Measurements from ENCODE around the gene ADGRG3. TPM values are rescaled to one million over a fixed set of nuclear protein-coding genes. Genes with fewer than 3 reads are reported as not detected.

The ADGRG3 gene
- total RNA-seq, 1 experiment from 2014 or later: not detected

GRCh38 chr16:57725976-57726375 lies 57.9 kb downstream of the ADGRG3 start:
- ATAC-seq (no peak), DNase-seq (ENCODE audit: low read depth, low spot score) (no peak)
- Histone ChIP-seq H3K79me2 (ENCODE audit: insufficient read depth, low read length) (no peaks in the 10 kb centered on the region), H2AFZ (ENCODE audit: low read depth, low read length, poor library complexity, severe bottlenecking) (no peak overlapping the region), H3K27me3 (ENCODE audit: insufficient read depth, low read length) (no peaks in the 10 kb centered on the region), H4K20me1 (ENCODE audit: insufficient read depth) (no peaks in the 10 kb centered on the region), H3K36me3 (ENCODE audit: control insufficient read depth in 1 of 2, insufficient read depth in 2 of 2, low read length in 2 of 2) (no peaks in the 10 kb centered on the region), H3K27ac (ENCODE audit: low read depth, low read length) (no peak overlapping the region), H3K9me2 (ENCODE audit: insufficient read depth) (no peaks in the 10 kb centered on the region), H3K9ac (ENCODE audit: low read length) (no peak overlapping the region), H3K4me1 (ENCODE audit: control insufficient read depth in 1 of 2, insufficient read depth in 2 of 2, low read length in 2 of 2) (no peaks in the 10 kb centered on the region), H3K4me3 (replicated peaks in 1 of 2; ENCODE audit: low read depth in 1 of 2, low read length in 2 of 2) (no peak overlapping the region), H3K4me2 (ENCODE audit: low read length) (no peak overlapping the region), H3K9me3 (ENCODE audit: control insufficient read depth in 1 of 2, insufficient read depth in 1 of 2, low read depth in 1 of 2, low read length in 2 of 2) (no peaks in the 10 kb centered on the region)
- CTCF ChIA-PET: no interaction called here
- intact Hi-C loops (cut with micrococcal nuclease): loop anchor here (10.0 kb wide), 1 partner anchor 279 kb away; the partner anchor contains the start of genes USB1 and ZNF319
- RAD21 ChIA-PET (ENCODE audit: low non-redundant PET in 1 of 2, low total read pairs in 2 of 2, uncharacterized antibody in 2 of 2, unreplicated experiment in 2 of 2): no interaction called here
- no TSS peak for BruUV-seq (replicated peaks)
- POLR2A ChIA-PET: interaction anchor here (1.0 kb wide), 1 partner anchor 9 kb away, joined by 3 read pairs; the partner anchor contains the start of gene KATNB1
- no peak for TF ChIP-seq SIN3A (IDR thresholded peaks at IDR 0.05; ENCODE audit: low read depth)
- no peak for TF ChIP-seq CBX3 (IDR thresholded peaks at IDR 0.05; ENCODE audit: low read depth)

GRCh38 chr16:57726433-57726947 lies 58.4 kb downstream of the ADGRG3 start:
- H2AFZ ChIP-seq (ENCODE audit: low read depth, low read length, poor library complexity, severe bottlenecking): no peak overlapping the region
- intact Hi-C loops (cut with micrococcal nuclease): loop anchor here (10.0 kb wide), 1 partner anchor 278 kb away; the partner anchor contains the start of genes USB1 and ZNF319
- no peaks in the 10 kb centered on the region for H3K4me1 ChIP-seq (ENCODE audit: control insufficient read depth in 1 of 2, insufficient read depth in 2 of 2, low read length in 2 of 2)
- H3K9me3 ChIP-seq (ENCODE audit: control insufficient read depth in 1 of 2, insufficient read depth in 1 of 2, low read depth in 1 of 2, low read length in 2 of 2): no peaks in the 10 kb centered on the region
- H3K9ac ChIP-seq (ENCODE audit: low read length): no peak overlapping the region
- ATAC-seq (no peak), DNase-seq (ENCODE audit: low read depth, low spot score) (no peak)
- no peaks in the 10 kb centered on the region for H3K79me2 ChIP-seq (ENCODE audit: insufficient read depth, low read length)
- no TSS peak for BruUV-seq (replicated peaks)
- H3K27me3 ChIP-seq (ENCODE audit: insufficient read depth, low read length): no peaks in the 10 kb centered on the region
- H3K36me3 ChIP-seq (ENCODE audit: control insufficient read depth in 1 of 2, insufficient read depth in 2 of 2, low read length in 2 of 2): no peaks in the 10 kb centered on the region
- no peaks in the 10 kb centered on the region for H4K20me1 ChIP-seq (ENCODE audit: insufficient read depth)
- no peak overlapping the region for H3K27ac ChIP-seq (ENCODE audit: low read depth, low read length)
- POLR2A ChIA-PET: no interaction called here
- H3K4me3 ChIP-seq (replicated peaks in 1 of 2; ENCODE audit: low read depth in 1 of 2, low read length in 2 of 2): no peak overlapping the region
- H3K9me2 ChIP-seq (ENCODE audit: insufficient read depth): no peaks in the 10 kb centered on the region
- CTCF ChIA-PET: no interaction called here
- RAD21 ChIA-PET (ENCODE audit: low non-redundant PET in 1 of 2, low total read pairs in 2 of 2, uncharacterized antibody in 2 of 2, unreplicated experiment in 2 of 2): no interaction called here
- H3K4me2 ChIP-seq (ENCODE audit: low read length): no peak overlapping the region
- TF ChIP-seq CBX3 (IDR thresholded peaks at IDR 0.05; ENCODE audit: low read depth) (no peak), EZH2 (IDR thresholded peaks at IDR 0.05) (no peak), MAX (IDR thresholded peaks at IDR 0.05) (no peak), ELF1 (IDR thresholded peaks at IDR 0.05; ENCODE audit: borderline replicate concordance, low read depth) (no peak), EGR1 (IDR thresholded peaks at IDR 0.05; ENCODE audit: low read depth) (no peak), TCF7L2 (IDR thresholded peaks at IDR 0.05; ENCODE audit: borderline replicate concordance, extremely low read depth, insufficient read depth, insufficient read length) (no peak), ZFX (IDR thresholded peaks at IDR 0.05) (no peak), ATF3 (IDR thresholded peaks at IDR 0.05) (no peak), SP1 (IDR thresholded peaks at IDR 0.05; ENCODE audit: low read depth) (no peak), CEBPB (IDR thresholded peaks at IDR 0.05; ENCODE audit: low read depth) (no peak), YY1 (IDR thresholded peaks at IDR 0.05; ENCODE audit: extremely low read depth, insufficient replicate concordance, low read depth, low read length) (no peak), POLR2AphosphoS5 (IDR thresholded peaks at IDR 0.05; ENCODE audit: low read depth, low read length) (no peak), REST (IDR thresholded peaks at IDR 0.05; ENCODE audit: low read depth) (no peak), ZNF274 (IDR thresholded peaks at IDR 0.05; ENCODE audit: low read depth, low read length) (no peak), FOSL1 (IDR thresholded peaks at IDR 0.05; ENCODE audit: low read depth) (no peak)

Data from HCT116 (cell line).